ENCODE data around the gene IGF2BP2.

IGF2BP2 gene

GRCh38 chr3:185767002-185767688 lies 57.7 kb downstream of the IGF2BP2 start:
- H3K4me3 ChIP-seq (ENCODE audit: insufficient read depth, low read depth, low read length) = no peak overlapping the region
- H3K36me3 ChIP-seq (ENCODE audit: control insufficient read depth, insufficient read depth, low read length) = no peaks in the 10 kb centered on the region
- H3K4me1 ChIP-seq (ENCODE audit: control insufficient read depth, insufficient read depth, low read length) = peaks cover 24% of the 10 kb centered on the region
- no peaks in the 10 kb centered on the region for H3K27me3 ChIP-seq (ENCODE audit: control insufficient read depth, insufficient read depth, low read length, poor library complexity, severe bottlenecking)
- H3K27ac ChIP-seq (ENCODE audit: insufficient read depth, low read depth, low read length, poor library complexity, severe bottlenecking) = no peak overlapping the region
- no peaks in the 10 kb centered on the region for H3K9me3 ChIP-seq (ENCODE audit: control insufficient read depth, low read length)
- 89 to 92% methylated on average over 3 of the region's 3 CpGs for WGBS, 2 experiments

- Histone ChIP-seq H3K27ac (ENCODE audit: insufficient read depth, low read depth, low read length, poor library complexity, severe bottlenecking) (no peak overlapping the region), H3K36me3 (ENCODE audit: control insufficient read depth, insufficient read depth, low read length) (no peaks in the 10 kb centered on the region), H3K27me3 (ENCODE audit: control insufficient read depth, insufficient read depth, low read length, poor library complexity, severe bottlenecking) (no peaks in the 10 kb centered on the region), H3K4me1 (ENCODE audit: control insufficient read depth, insufficient read depth, low read length) (peaks cover 24% of the 10 kb centered on the region), H3K4me3 (ENCODE audit: insufficient read depth, low read depth, low read length) (no peak overlapping the region), H3K9me3 (ENCODE audit: control insufficient read depth, low read length) (no peaks in the 10 kb centered on the region)
- 93 to 95% methylated on average over 2 to 4 of the region's 5 CpGs for WGBS, 2 experiments
Measured at GRCh38 chr3:185766329-185767001, 58.4 kb downstream of the IGF2BP2 start.

GRCh38 chr3:185764980-185765370 lies 59.9 kb downstream of the IGF2BP2 start:
- Histone ChIP-seq H3K4me3 (ENCODE audit: insufficient read depth, low read depth, low read length) (no peak overlapping the region), H3K9me3 (ENCODE audit: control insufficient read depth, low read length) (no peaks in the 10 kb centered on the region), H3K27ac (ENCODE audit: insufficient read depth, low read depth, low read length, poor library complexity, severe bottlenecking) (no peak overlapping the region), H3K27me3 (ENCODE audit: control insufficient read depth, insufficient read depth, low read length, poor library complexity, severe bottlenecking) (no peaks in the 10 kb centered on the region), H3K4me1 (ENCODE audit: control insufficient read depth, insufficient read depth, low read length) (peaks cover 36% of the 10 kb centered on the region), H3K36me3 (ENCODE audit: control insufficient read depth, insufficient read depth, low read length) (no peaks in the 10 kb centered on the region)
- 86 to 90% methylated on average over 3 of the region's 3 CpGs for WGBS, 2 experiments

GRCh38 chr3:185764163-185764979 lies 60.5 kb downstream of the IGF2BP2 start:
- Histone ChIP-seq H3K36me3 (ENCODE audit: control insufficient read depth, insufficient read depth, low read length) (no peaks in the 10 kb centered on the region), H3K9me3 (ENCODE audit: control insufficient read depth, low read length) (no peaks in the 10 kb centered on the region), H3K4me3 (ENCODE audit: insufficient read depth, low read depth, low read length) (no peak overlapping the region), H3K27ac (ENCODE audit: insufficient read depth, low read depth, low read length, poor library complexity, severe bottlenecking) (no peak overlapping the region), H3K4me1 (ENCODE audit: control insufficient read depth, insufficient read depth, low read length) (peaks cover 37% of the 10 kb centered on the region), H3K27me3 (ENCODE audit: control insufficient read depth, insufficient read depth, low read length, poor library complexity, severe bottlenecking) (no peaks in the 10 kb centered on the region)
- 65 to 76% methylated on average over 6 of the region's 6 CpGs for WGBS, 2 experiments

GRCh38 chr3:185763347-185764005 lies 61.4 kb downstream of the IGF2BP2 start:
- 88 to 92% methylated on average over 3 of the region's 4 CpGs for WGBS, 2 experiments
- H3K4me1 ChIP-seq (ENCODE audit: control insufficient read depth, insufficient read depth, low read length) = peaks cover 42% of the 10 kb centered on the region

GRCh38 chr3:185760550-185760949 lies 64.3 kb downstream of the IGF2BP2 start:
- Histone ChIP-seq H3K27me3 (ENCODE audit: control insufficient read depth, insufficient read depth, low read length, poor library complexity, severe bottlenecking) (no peaks in the 10 kb centered on the region), H3K27ac (ENCODE audit: insufficient read depth, low read depth, low read length, poor library complexity, severe bottlenecking) (no peak overlapping the region), H3K4me1 (ENCODE audit: control insufficient read depth, insufficient read depth, low read length) (peaks cover 39% of the 10 kb centered on the region), H3K36me3 (ENCODE audit: control insufficient read depth, insufficient read depth, low read length) (peaks cover 4% of the 10 kb centered on the region), H3K4me3 (ENCODE audit: insufficient read depth, low read depth, low read length) (no peak overlapping the region), H3K9me3 (ENCODE audit: control insufficient read depth, low read length) (no peaks in the 10 kb centered on the region)
- 78 to 82% methylated on average over 5 of the region's 5 CpGs for WGBS, 2 experiments

More at GRCh38 chr3:185763347-185764005, 61.4 kb downstream of the IGF2BP2 start:
- Histone ChIP-seq H3K9me3 (ENCODE audit: control insufficient read depth, low read length) (no peaks in the 10 kb centered on the region), H3K27ac (ENCODE audit: insufficient read depth, low read depth, low read length, poor library complexity, severe bottlenecking) (no peak overlapping the region), H3K36me3 (ENCODE audit: control insufficient read depth, insufficient read depth, low read length) (no peaks in the 10 kb centered on the region), H3K4me3 (ENCODE audit: insufficient read depth, low read depth, low read length) (no peak overlapping the region), H3K27me3 (ENCODE audit: control insufficient read depth, insufficient read depth, low read length, poor library complexity, severe bottlenecking) (no peaks in the 10 kb centered on the region)

GRCh38 chr3:185760088-185760487 lies 64.8 kb downstream of the IGF2BP2 start:
- peaks cover 4% of the 10 kb centered on the region for H3K36me3 ChIP-seq (ENCODE audit: control insufficient read depth, insufficient read depth, low read length)

GRCh38 chr3:185759512-185759911 lies 65.3 kb downstream of the IGF2BP2 start:
- H3K4me3 ChIP-seq (ENCODE audit: insufficient read depth, low read depth, low read length) = no peak overlapping the region
- no peaks in the 10 kb centered on the region for H3K9me3 ChIP-seq (ENCODE audit: control insufficient read depth, low read length)
- H3K4me1 ChIP-seq (ENCODE audit: control insufficient read depth, insufficient read depth, low read length) = peaks cover 30% of the 10 kb centered on the region
- H3K27me3 ChIP-seq (ENCODE audit: control insufficient read depth, insufficient read depth, low read length, poor library complexity, severe bottlenecking) = no peaks in the 10 kb centered on the region
- H3K27ac ChIP-seq (ENCODE audit: insufficient read depth, low read depth, low read length, poor library complexity, severe bottlenecking) = no peak overlapping the region
- H3K36me3 ChIP-seq (ENCODE audit: control insufficient read depth, insufficient read depth, low read length) = peaks cover 4% of the 10 kb centered on the region
- WGBS, 2 experiments = 94 to 96% methylated on average over 4 to 6 of the region's 6 CpGs

More at GRCh38 chr3:185760088-185760487, 64.8 kb downstream of the IGF2BP2 start:
- Histone ChIP-seq H3K27ac (ENCODE audit: insufficient read depth, low read depth, low read length, poor library complexity, severe bottlenecking) (no peak overlapping the region), H3K4me1 (ENCODE audit: control insufficient read depth, insufficient read depth, low read length) (peaks cover 35% of the 10 kb centered on the region), H3K9me3 (ENCODE audit: control insufficient read depth, low read length) (no peaks in the 10 kb centered on the region), H3K27me3 (ENCODE audit: control insufficient read depth, insufficient read depth, low read length, poor library complexity, severe bottlenecking) (no peaks in the 10 kb centered on the region), H3K4me3 (ENCODE audit: insufficient read depth, low read depth, low read length) (no peak overlapping the region)
- WGBS, 2 experiments = 83% methylated on average over 2 of the region's 2 CpGs; no CpG with 5 or more reads in 1 of the 2 experiments

- WGBS, 2 experiments = 85 to 86% methylated on average over 1 of the region's 1 CpG
- H3K36me3 ChIP-seq (ENCODE audit: control insufficient read depth, insufficient read depth, low read length) = peaks cover 4% of the 10 kb centered on the region
- peaks cover 25% of the 10 kb centered on the region for H3K4me1 ChIP-seq (ENCODE audit: control insufficient read depth, insufficient read depth, low read length)
- no peaks in the 10 kb centered on the region for H3K9me3 ChIP-seq (ENCODE audit: control insufficient read depth, low read length)
- H3K27ac ChIP-seq (ENCODE audit: insufficient read depth, low read depth, low read length, poor library complexity, severe bottlenecking) = no peak overlapping the region
- H3K4me3 ChIP-seq (ENCODE audit: insufficient read depth, low read depth, low read length) = no peak overlapping the region
- no peaks in the 10 kb centered on the region for H3K27me3 ChIP-seq (ENCODE audit: control insufficient read depth, insufficient read depth, low read length, poor library complexity, severe bottlenecking)
Measured at GRCh38 chr3:185758912-185759311, 65.9 kb downstream of the IGF2BP2 start.

All from ectodermal cell (in vitro differentiated cells).